OCI-LY1 (cell line): ENCODE measurements around the gene GAMT.

ENCODE experiments used
- H2AFZ ChIP-seq: fragments of 200-600 bp; sonication (generic), shearing (Covaris generic); 2 replicates; pipeline ENCODE4 v1.6.0; 2014; ENCODE audit warnings: antibody characterized with exemption, mild to moderate bottlenecking, low read length
- H3F3A ChIP-seq: fragments of 200-600 bp; sonication (generic), shearing (Covaris generic); 2 replicates; pipeline ENCODE4 v1.6.0; 2014; ENCODE audit warnings: mild to moderate bottlenecking, antibody characterized with exemption, low read length, moderate library complexity; ENCODE audit not compliant: insufficient read depth
- H3K27ac ChIP-seq: fragments of 200-600 bp; sonication (generic); 2 replicates; pipeline ENCODE4 v1.5.1; 2014; ENCODE audit warnings: low read length, mixed run types, mild to moderate bottlenecking, low read depth; ENCODE audit not compliant: poor library complexity, severe bottlenecking
- H3K27me3 ChIP-seq: fragments of 200-600 bp; sonication (generic); 2 replicates; pipeline ENCODE4 v1.6.0; 2014; ENCODE audit warnings: antibody characterized with exemption, mild to moderate bottlenecking, low read length, moderate library complexity; ENCODE audit not compliant: insufficient read depth
- H3K36me3 ChIP-seq: fragments of 200-600 bp; sonication (generic); 2 replicates; pipeline ENCODE4 v1.6.1; 2014; ENCODE audit warnings: mild to moderate bottlenecking, antibody characterized with exemption, low read length, moderate library complexity, mixed read lengths; ENCODE audit not compliant: insufficient read depth
- H3K4me1 ChIP-seq: fragments of 200-600 bp; sonication (generic); 2 replicates; pipeline ENCODE4 v1.5.1; 2014; ENCODE audit warnings: mild to moderate bottlenecking, low read length, moderate library complexity; ENCODE audit not compliant: insufficient read depth, severe bottlenecking
- H3K4me2 ChIP-seq: fragments of 200-600 bp; sonication (generic), shearing (Covaris generic); 2 replicates; pipeline ENCODE4 v1.6.1; 2014; ENCODE audit warnings: low read length
- H3K4me3 ChIP-seq: fragments of 200-600 bp; sonication (generic); 2 replicates; pipeline ENCODE4 v1.5.1; 2014; ENCODE audit warnings: low read length, low read depth, mild to moderate bottlenecking, mixed read lengths; ENCODE audit not compliant: poor library complexity, severe bottlenecking
- H3K79me2 ChIP-seq: fragments of 200-600 bp; shearing (Covaris generic); 2 replicates; pipeline ENCODE4 v1.6.1; 2016; ENCODE audit warnings: mixed run types, low read length, mixed read lengths; ENCODE audit not compliant: insufficient read depth
- H3K9ac ChIP-seq: fragments of 200-600 bp; sonication (generic), shearing (Covaris generic); 2 replicates; pipeline ENCODE4 v1.6.1; 2014; ENCODE audit warnings: mild to moderate bottlenecking, low read length, mixed read lengths
- H3K9me2 ChIP-seq: fragments of 200-600 bp; sonication (generic), shearing (Covaris generic); 2 replicates; pipeline ENCODE4 v1.6.1; 2014; ENCODE audit warnings: low read depth, mild to moderate bottlenecking, low read length, mixed read lengths
- H3K9me3 ChIP-seq: fragments of 200-600 bp; shearing (Covaris generic); 2 replicates; pipeline ENCODE4 v1.6.1; 2014; ENCODE audit warnings: low read length, mixed read lengths
- H4K20me1 ChIP-seq: fragments of 200-600 bp; sonication (generic), shearing (Covaris generic); 2 replicates; pipeline ENCODE4 v1.6.0; 2016; ENCODE audit warnings: mild to moderate bottlenecking, low read length; ENCODE audit not compliant: insufficient read depth
- CTCF ChIP-seq: fragments of 200-600 bp; sonication (generic), shearing (Covaris generic); IDR thresholded peaks from 2 replicates; pipeline ENCODE4 v1.5.1; 2017; ENCODE audit warnings: mild to moderate bottlenecking, antibody characterized with exemption, low read length, moderate library complexity, mixed read lengths
- EZH2 ChIP-seq: fragments of 200-600 bp; sonication (generic), shearing (Covaris generic); IDR thresholded peaks from 2 replicates; pipeline ENCODE4 v1.8.0; 2017; ENCODE audit warnings: borderline replicate concordance, mixed run types, mild to moderate bottlenecking, antibody characterized with exemption, low read length, moderate library complexity, mixed read lengths

GAMT gene

GRCh38 chr19:1394252-1395193 is 6.8 kb downstream of the GAMT start:
- H4K20me1 ChIP-seq = no peaks in the 10 kb centered on the region
- H3K4me1 ChIP-seq = no peaks in the 10 kb centered on the region
- no peaks in the 10 kb centered on the region for H3K9me3 ChIP-seq
- H3K79me2 ChIP-seq = no peaks in the 10 kb centered on the region
- H3K4me2 ChIP-seq = no peak overlapping the region
- no peaks in the 10 kb centered on the region for H3F3A ChIP-seq
- no peak overlapping the region for H2AFZ ChIP-seq
- H3K27ac ChIP-seq = no peak overlapping the region
- H3K36me3 ChIP-seq = peaks cover 53% of the 10 kb centered on the region
- TF ChIP-seq CTCF = no peak
- TF ChIP-seq EZH2 = no peak
- H3K9ac ChIP-seq = no peak overlapping the region
- H3K4me3 ChIP-seq = no peak overlapping the region
- H3K9me2 ChIP-seq = no peaks in the 10 kb centered on the region
- H3K27me3 ChIP-seq = no peaks in the 10 kb centered on the region

GRCh38 chr19:1393841-1394240 is 7.5 kb downstream of the GAMT start:
- no peak overlapping the region for H3K4me2 ChIP-seq
- no peak for TF ChIP-seq CTCF
- no peak for TF ChIP-seq EZH2
- no peak overlapping the region for H3K9ac ChIP-seq
- no peaks in the 10 kb centered on the region for H3K4me1 ChIP-seq
- H4K20me1 ChIP-seq = no peaks in the 10 kb centered on the region
- H3F3A ChIP-seq = no peaks in the 10 kb centered on the region
- H3K27me3 ChIP-seq = no peaks in the 10 kb centered on the region
- no peaks in the 10 kb centered on the region for H3K9me2 ChIP-seq
- H3K36me3 ChIP-seq = peaks cover 60% of the 10 kb centered on the region
- H3K9me3 ChIP-seq = no peaks in the 10 kb centered on the region
- no peaks in the 10 kb centered on the region for H3K79me2 ChIP-seq
- H3K4me3 ChIP-seq = no peak overlapping the region
- no peak overlapping the region for H3K27ac ChIP-seq
- H2AFZ ChIP-seq = no peak overlapping the region

- H3K36me3 ChIP-seq = peaks cover 68% of the 10 kb centered on the region
- no peaks in the 10 kb centered on the region for H3K9me3 ChIP-seq
- no peaks in the 10 kb centered on the region for H3K27me3 ChIP-seq
- H2AFZ ChIP-seq = no peak overlapping the region
- no peaks in the 10 kb centered on the region for H3K4me1 ChIP-seq
- H3K79me2 ChIP-seq = no peaks in the 10 kb centered on the region
- H3K4me3 ChIP-seq = no peak overlapping the region
- no peaks in the 10 kb centered on the region for H3K9me2 ChIP-seq
- H3K4me2 ChIP-seq = no peak overlapping the region
- H3F3A ChIP-seq = no peaks in the 10 kb centered on the region
- no peaks in the 10 kb centered on the region for H4K20me1 ChIP-seq
- no peak overlapping the region for H3K9ac ChIP-seq
- no peak overlapping the region for H3K27ac ChIP-seq
- TF ChIP-seq EZH2 (no peak), CTCF (no peak)
Observed at GRCh38 chr19:1392939-1393530, 8.3 kb downstream of the GAMT start.
